Measurements from ENCODE around the gene TNFSF8. TPM values are rescaled to one million over a fixed set of nuclear protein-coding genes. Genes with fewer than 3 reads are reported as not detected.

The TNFSF8 gene
- total RNA-seq, 4 donors from 2014 or later: 0.51 to 1.5 (median 1.1) TPM

DNA sequence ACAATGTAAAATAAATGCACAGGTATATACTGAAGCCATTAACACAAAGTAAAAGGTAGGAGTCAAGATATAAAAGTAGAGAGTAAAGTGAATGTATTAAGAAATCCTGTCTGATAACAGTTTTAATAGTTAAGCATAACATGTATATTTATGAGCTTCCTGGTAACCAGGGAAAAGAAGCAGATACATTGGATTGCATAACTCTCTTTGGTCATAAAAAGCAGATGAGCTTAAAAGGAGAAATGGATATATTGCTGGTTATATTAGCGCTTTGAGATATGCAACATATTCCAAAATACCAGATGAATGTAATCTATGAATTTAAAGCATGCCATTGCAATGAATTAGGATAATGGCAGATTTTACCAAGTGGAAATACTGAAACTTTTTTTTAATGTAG, 6.2 kb upstream of the TNFSF8 start:
- Histone ChIP-seq H3K4me1 (no peaks in the 10 kb centered on the region), H3K4me3 (no peak overlapping the region), H3K27me3 (no peaks in the 10 kb centered on the region), H3K9me3 (no peaks in the 10 kb centered on the region), H3K27ac (no peak overlapping the region), H3K36me3 (no peaks in the 10 kb centered on the region)
- TF ChIP-seq, protein P1, sequence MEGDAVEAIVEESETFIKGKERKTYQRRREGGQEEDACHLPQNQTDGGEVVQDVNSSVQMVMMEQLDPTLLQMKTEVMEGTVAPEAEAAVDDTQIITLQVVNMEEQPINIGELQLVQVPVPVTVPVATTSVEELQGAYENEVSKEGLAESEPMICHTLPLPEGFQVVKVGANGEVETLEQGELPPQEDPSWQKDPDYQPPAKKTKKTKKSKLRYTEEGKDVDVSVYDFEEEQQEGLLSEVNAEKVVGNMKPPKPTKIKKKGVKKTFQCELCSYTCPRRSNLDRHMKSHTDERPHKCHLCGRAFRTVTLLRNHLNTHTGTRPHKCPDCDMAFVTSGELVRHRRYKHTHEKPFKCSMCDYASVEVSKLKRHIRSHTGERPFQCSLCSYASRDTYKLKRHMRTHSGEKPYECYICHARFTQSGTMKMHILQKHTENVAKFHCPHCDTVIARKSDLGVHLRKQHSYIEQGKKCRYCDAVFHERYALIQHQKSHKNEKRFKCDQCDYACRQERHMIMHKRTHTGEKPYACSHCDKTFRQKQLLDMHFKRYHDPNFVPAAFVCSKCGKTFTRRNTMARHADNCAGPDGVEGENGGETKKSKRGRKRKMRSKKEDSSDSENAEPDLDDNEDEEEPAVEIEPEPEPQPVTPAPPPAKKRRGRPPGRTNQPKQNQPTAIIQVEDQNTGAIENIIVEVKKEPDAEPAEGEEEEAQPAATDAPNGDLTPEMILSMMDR (IDR thresholded peaks at IDR 0.05): no peak
- TF ChIP-seq POLR2A (IDR thresholded peaks at IDR 0.05): no peak
- intact Hi-C loops (cut with DNase I; ENCODE audit: low total_unique reads): no loop called here
- no peak for DNase-seq

DNA sequence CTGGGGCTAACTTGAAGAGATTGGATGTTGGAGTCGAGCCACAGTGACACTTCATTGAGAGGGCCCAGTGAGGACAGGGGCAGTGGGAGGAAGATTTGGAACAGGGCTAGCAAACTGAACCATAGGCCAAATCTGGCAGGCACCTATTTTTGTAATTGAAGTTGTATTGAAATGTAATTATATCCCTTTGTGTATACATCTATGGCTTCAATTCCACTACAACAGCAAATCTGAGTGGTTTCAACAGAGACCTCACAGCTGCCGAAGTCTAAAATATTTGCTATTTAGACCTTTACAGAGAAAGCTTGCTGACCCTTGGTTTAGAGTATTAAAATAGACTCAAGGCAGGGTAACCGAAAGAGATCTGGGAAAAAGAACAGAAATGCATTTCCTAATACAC, 4.7 kb upstream of the TNFSF8 start:
- no peak for TF ChIP-seq POLR2A (IDR thresholded peaks at IDR 0.05)
- TF ChIP-seq, protein P1 (IDR thresholded peaks at IDR 0.05): no peak
- no peak overlapping the region for H3K27ac ChIP-seq
- no peaks in the 10 kb centered on the region for H3K4me1 ChIP-seq
- no peaks in the 10 kb centered on the region for H3K27me3 ChIP-seq
- no peak overlapping the region for H3K4me3 ChIP-seq
- DNase-seq: no peak
- H3K9me3 ChIP-seq: no peaks in the 10 kb centered on the region
- intact Hi-C loops (cut with DNase I; ENCODE audit: low total_unique reads): no loop called here
- H3K36me3 ChIP-seq: no peaks in the 10 kb centered on the region

DNA sequence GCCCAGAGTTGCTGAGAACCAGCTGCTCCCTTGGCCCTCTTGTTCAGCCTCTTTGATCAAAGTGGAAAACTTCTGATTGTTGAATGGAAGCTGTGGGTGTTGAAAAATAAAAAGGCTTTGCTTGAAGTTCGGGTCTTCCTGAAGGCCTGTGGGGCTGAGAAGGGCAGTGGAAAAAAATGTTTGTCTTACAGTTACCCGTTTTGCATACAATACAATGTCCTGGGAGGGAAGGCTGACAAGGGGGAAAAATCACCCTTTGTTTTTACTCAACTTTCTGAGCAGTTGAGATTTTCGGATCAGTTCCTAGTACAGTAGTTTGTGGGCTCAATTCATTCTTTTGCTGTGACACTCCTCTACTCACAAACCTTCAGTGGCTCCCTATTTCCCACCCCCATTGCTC, 2.1 kb upstream of the TNFSF8 start:
- H3K4me1 ChIP-seq: no peaks in the 10 kb centered on the region
- no peak overlapping the region for H3K4me3 ChIP-seq
- intact Hi-C loops (cut with DNase I; ENCODE audit: low total_unique reads): no loop called here
- no peak overlapping the region for H3K27ac ChIP-seq
- no peaks in the 10 kb centered on the region for H3K36me3 ChIP-seq
- no peak for DNase-seq
- H3K27me3 ChIP-seq: no peaks in the 10 kb centered on the region
- TF ChIP-seq POLR2A (IDR thresholded peaks at IDR 0.05): no peak
- TF ChIP-seq, protein P1 (IDR thresholded peaks at IDR 0.05): no peak
- H3K9me3 ChIP-seq: no peaks in the 10 kb centered on the region

DNA sequence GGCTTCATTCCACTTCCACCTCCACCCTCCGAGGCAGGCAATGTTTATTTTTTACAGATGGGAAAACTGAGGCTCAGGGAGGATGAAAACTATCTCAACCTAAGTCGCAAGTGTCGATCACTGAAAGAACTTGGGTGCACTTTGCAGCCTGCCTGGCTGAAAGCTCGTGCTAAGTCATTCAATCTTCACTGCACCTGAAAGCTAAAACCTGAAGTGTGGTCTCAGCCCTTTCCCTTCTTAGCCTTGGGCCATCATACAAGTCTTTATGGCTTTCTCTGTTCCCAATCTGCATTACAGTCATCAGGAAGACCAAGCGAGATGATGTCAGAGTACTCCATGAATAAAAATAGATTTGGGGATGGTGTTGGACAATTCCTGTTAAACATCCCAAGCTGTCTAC, 1.0 kb upstream of the TNFSF8 start:
- H3K4me1 ChIP-seq: no peaks in the 10 kb centered on the region
- H3K36me3 ChIP-seq: no peaks in the 10 kb centered on the region
- no peak for DNase-seq
- TF ChIP-seq POLR2A (IDR thresholded peaks at IDR 0.05): no peak
- TF ChIP-seq, protein P1 (IDR thresholded peaks at IDR 0.05): no peak
- H3K27ac ChIP-seq: no peak overlapping the region
- H3K27me3 ChIP-seq: no peaks in the 10 kb centered on the region
- no peaks in the 10 kb centered on the region for H3K9me3 ChIP-seq
- no peak overlapping the region for H3K4me3 ChIP-seq
- intact Hi-C loops (cut with DNase I; ENCODE audit: low total_unique reads): no loop called here

DNA sequence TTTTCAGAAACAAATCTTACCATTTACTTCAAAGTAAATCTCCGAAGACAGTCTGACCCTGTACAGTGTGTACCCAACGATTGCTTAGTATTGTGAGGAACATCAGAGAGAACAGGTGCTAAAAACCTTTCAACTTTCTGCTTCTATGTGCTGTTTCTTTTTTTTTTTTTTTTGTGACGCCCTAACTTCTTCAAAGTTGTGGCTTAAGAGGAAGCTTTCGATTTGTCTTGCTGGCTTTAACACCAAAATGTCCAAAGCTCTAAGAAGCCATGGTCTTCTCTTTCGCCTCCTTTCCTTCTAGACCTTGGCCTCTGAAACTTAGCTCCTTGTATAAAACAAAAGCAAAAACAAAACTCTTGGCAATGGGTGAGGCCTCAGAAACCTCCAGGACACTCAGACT, 1.2 kb downstream of the TNFSF8 start:
- TF ChIP-seq, protein P1 (IDR thresholded peaks at IDR 0.05): no peak
- no peak for TF ChIP-seq POLR2A (IDR thresholded peaks at IDR 0.05)
- Histone ChIP-seq H3K4me3 (no peak overlapping the region), H3K27me3 (no peaks in the 10 kb centered on the region), H3K36me3 (no peaks in the 10 kb centered on the region), H3K27ac (no peak overlapping the region), H3K4me1 (no peaks in the 10 kb centered on the region), H3K9me3 (no peaks in the 10 kb centered on the region)
- DNase-seq: no peak
- intact Hi-C loops (cut with DNase I; ENCODE audit: low total_unique reads): no loop called here
